ENCODE data around the gene SSC5D. TPM values are rescaled to one million over a fixed set of nuclear protein-coding genes. Genes with fewer than 3 reads are reported as not detected.

SSC5D gene
- total RNA-seq, 4 donors from 2014 or later, result 2.1 to 16.7 (median 9.1) TPM

- no peak for TF ChIP-seq CTCF (IDR thresholded peaks at IDR 0.05; ENCODE audit: low read depth)
Measured at GRCh38 chr19:55526216-55527196, 38.3 kb downstream of the SSC5D start.

GRCh38 chr19:55527197-55528029 is 39.2 kb downstream of the SSC5D start:
- TF ChIP-seq CTCF (IDR thresholded peaks at IDR 0.05; ENCODE audit: low read depth), result no peak

- TF ChIP-seq CTCF (IDR thresholded peaks at IDR 0.05; ENCODE audit: low read depth), result no peak
Measured at GRCh38 chr19:55528030-55528803, 40.0 kb downstream of the SSC5D start.

GRCh38 chr19:55529636-55530234 is 41.5 kb downstream of the SSC5D start:
- TF ChIP-seq CTCF (IDR thresholded peaks at IDR 0.05; ENCODE audit: low read depth), result no peak

GRCh38 chr19:55530996-55531395 is 42.8 kb downstream of the SSC5D start:
- no peak for TF ChIP-seq CTCF (IDR thresholded peaks at IDR 0.05; ENCODE audit: low read depth)

- no peak for TF ChIP-seq CTCF (IDR thresholded peaks at IDR 0.05; ENCODE audit: low read depth)
Measured at GRCh38 chr19:55535173-55535964, 47.1 kb downstream of the SSC5D start.
